Naive thymus-derived CD8-positive, alpha-beta T cell (primary cell): ENCODE measurements around the gene SLC34A1. TPM values are rescaled to one million over a fixed set of nuclear protein-coding genes. Genes with fewer than 3 reads are reported as not detected.

Experiments
- ATAC-seq, 2 donors: fragments of 150-1000 bp; cut with Tn5 transposase in 1 of 2; sonication (Bioruptor Pico), chemical (Tn5 transposase) in 1 of 2; 1 replicate in 1 of 2; 2 replicates in 1 of 2; pipeline ENCODE4 v1.10.0; 2021; ENCODE audit warnings: mild to moderate bottlenecking in 2 of 2, moderate library complexity in 2 of 2
- POLR2A ChIA-PET: fragments of 350-600 bp; sonication (Branson Sonifier 250); formaldehyde crosslinking; loops from one replicate; lab custom pipeline; 2021; ENCODE audit warnings: antibody characterized with exemption; lab: Charles Lee
- DNase-seq, 10 donors: peaks; one replicate each; pipeline versions ENCODE4 v3.0.0 to v3.0.0-alpha.2; 2020 to 2022
- H3K27ac Mint-ChIP-seq, 10 donors: one replicate each; pipeline ENCODE4 v1.8.0; 2020 to 2022; ENCODE audit warnings: mild to moderate bottlenecking in 10 of 10, mixed read lengths in 10 of 10, moderate library complexity in 4 of 10, inconsistent platforms in 1 of 10
- H3K27me3 Mint-ChIP-seq, 5 donors: one replicate each; pipeline ENCODE4 v1.8.0; 2021 to 2022; ENCODE audit warnings: mixed read lengths in 5 of 5
- H3K36me3 Mint-ChIP-seq, 3 donors: one replicate each; pipeline ENCODE4 v1.8.0; 2020 to 2022; ENCODE audit warnings: mixed read lengths in 3 of 3, mild to moderate bottlenecking in 2 of 3, inconsistent platforms in 1 of 3
- H3K4me1 Mint-ChIP-seq, 4 donors: one replicate each; pipeline ENCODE4 v1.8.0; 2021 to 2022; ENCODE audit warnings: mixed read lengths in 4 of 4
- H3K4me3 Mint-ChIP-seq, 10 donors: one replicate each; pipeline ENCODE4 v1.8.0; 2020 to 2022; ENCODE audit warnings: mild to moderate bottlenecking in 10 of 10, mixed read lengths in 10 of 10, moderate library complexity in 6 of 10, inconsistent platforms in 1 of 10
- H3K9me3 Mint-ChIP-seq, 9 donors: one replicate each; pipeline ENCODE4 v1.8.0; 2020 to 2022; ENCODE audit warnings: mixed read lengths in 9 of 9, mild to moderate bottlenecking in 3 of 9, inconsistent platforms in 1 of 9, moderate library complexity in 1 of 9
- polyA plus RNA-seq, 3 donors: library from polyadenylated mRNA; unstranded; fragments of 300-500 nt; fragmentation: Illumina TruSeq; gene quantifications; one replicate each; pipeline ENCODE4 v1.2.3, GENCODE V29; 2021
- total RNA-seq, 8 experiments: library from RNA in 2 of 8; stranded (reverse) in 2 of 8; gene quantifications; one replicate each; pipeline ENCODE4 v1.2.3 and lab custom pipeline; 2021 to 2026

SLC34A1 gene
- total and polyA plus RNA-seq, 5 experiments from 2014 or later: 0.16 to 0.25 TPM; not detected in 3

DNA sequence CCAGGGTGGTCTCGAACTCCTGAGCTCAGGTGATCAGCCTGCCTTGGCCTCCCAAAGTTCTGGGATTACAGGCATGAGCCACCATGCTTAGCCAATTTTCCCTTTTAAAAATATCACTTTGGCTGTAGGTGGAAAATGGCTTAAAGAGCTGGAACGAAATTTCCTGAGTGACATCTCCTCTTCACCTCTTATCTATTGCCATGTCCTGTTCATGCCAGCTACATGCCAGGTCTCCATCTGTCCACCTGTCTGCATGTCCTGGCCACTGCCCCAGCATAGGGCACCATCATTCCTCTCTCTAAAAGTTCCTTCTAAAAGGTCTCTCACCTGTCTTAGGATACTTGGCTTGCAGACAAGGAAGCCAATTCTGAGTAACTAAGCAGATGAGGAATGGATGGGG is 39.4 kb downstream of the SLC34A1 start:
- peaks cover 11 to 35% (median 27%) of the 10 kb centered on the region in 4 donors for H3K4me1 Mint-ChIP-seq
- POLR2A ChIA-PET: interaction anchor here (1.1 to 34.6 kb wide), 6 partner anchors 8 to 48 kb away, joined by 3 to 1530 read pairs (median 10); partner anchors contain the start of genes F12 and PRR7
- no peak for ATAC-seq
- H3K36me3 Mint-ChIP-seq: peaks cover 0 to 4% (median 0%) of the 10 kb centered on the region in 3 donors
- DNase-seq: no peak
- H3K27me3 Mint-ChIP-seq: no peaks in the 10 kb centered on the region
- H3K9me3 Mint-ChIP-seq: no peaks in the 10 kb centered on the region
- peak overlapping the region in 1 of 10 donors; percentile 31 for H3K27ac Mint-ChIP-seq
- H3K4me3 Mint-ChIP-seq: no peak overlapping the region

DNA sequence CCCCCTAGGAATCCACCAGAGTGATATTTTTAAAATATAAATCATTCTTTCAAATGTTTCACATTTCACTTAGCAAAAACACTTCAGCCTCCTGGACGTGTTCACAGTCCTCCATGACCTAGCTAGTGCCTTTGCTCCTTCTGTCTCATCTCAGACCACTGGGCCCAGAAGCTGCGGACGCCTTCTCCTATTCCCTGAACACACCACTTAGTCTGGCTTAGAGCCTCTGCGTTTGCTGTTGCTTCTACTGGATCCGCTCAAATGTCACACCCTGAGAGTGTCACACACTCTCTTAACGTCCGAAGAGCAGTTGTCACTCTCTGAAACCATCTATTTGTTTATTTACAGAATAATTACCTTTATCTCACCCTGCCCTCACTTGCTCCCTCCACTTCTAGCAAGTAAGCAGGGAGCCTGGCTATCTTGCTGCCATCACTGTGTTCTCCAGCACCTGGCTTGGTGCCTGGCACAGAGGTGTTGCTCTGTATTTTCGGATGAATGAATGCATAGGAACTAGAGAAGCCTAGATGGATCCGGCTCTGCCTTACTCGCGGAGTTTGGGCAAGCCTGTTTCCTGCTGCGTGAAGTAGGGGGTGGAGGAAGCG is 41.1 kb downstream of the SLC34A1 start:
- peaks cover 0 to 13% (median under 1%) of the 10 kb centered on the region in 3 donors for H3K36me3 Mint-ChIP-seq

DNA sequence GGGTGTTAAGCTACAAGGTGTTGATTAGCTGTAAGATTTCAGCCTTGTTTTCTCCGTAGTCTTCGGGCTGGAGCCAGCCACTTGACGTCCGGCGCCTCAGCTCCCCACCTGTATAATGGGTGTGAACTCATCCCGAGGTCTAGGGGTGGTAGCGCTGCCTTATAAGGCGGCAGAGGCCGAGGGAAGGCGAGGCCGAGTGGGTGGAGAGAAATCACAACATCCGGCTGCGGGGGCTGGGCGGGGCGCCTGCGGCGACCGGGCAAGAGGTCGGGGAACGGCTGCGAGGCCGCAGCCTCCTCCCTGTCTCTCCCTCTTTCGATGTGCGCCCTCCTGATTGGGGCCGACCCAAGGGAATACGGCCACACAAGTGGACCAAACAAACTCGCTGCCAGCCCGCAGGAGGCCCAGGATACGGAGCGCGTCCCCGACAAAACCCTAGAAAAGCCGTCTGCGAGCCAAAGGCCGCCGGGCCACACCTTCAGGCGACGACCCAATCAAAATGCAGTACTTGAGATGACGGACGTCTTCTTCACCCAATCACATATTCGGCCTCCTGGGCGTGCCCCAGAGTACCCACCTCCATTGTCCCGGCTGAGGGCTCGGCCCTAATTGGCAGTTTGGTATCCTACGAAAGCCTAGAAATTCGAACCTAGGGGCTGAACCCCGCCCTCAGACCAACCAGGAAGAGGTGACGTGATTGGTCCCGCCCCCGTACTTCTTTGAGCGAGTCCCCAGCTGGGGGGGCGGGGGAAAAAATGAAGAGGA is 41.7 kb downstream of the SLC34A1 start:
- DNase-seq (peak; percentile 94 to 100 (median 100)), ATAC-seq (peak; percentile 82 to 84)
- no peaks in the 10 kb centered on the region for H3K27me3 Mint-ChIP-seq
- POLR2A ChIA-PET: interaction anchor here (0.7 to 34.6 kb wide), 18 partner anchors 9 to 895 kb away, joined by 3 to 1530 read pairs (median 6); partner anchors contain the start of genes F12, LMAN2, PRR7 and RGS14
- H3K9me3 Mint-ChIP-seq: no peaks in the 10 kb centered on the region
- H3K27ac Mint-ChIP-seq: peak overlapping the region; percentile 92 to 100 (median 98)
- peaks cover 28 to 58% (median 49%) of the 10 kb centered on the region in 4 donors for H3K4me1 Mint-ChIP-seq
- H3K4me3 Mint-ChIP-seq: peak overlapping the region; percentile 82 to 98 (median 94)
- H3K36me3 Mint-ChIP-seq: peaks cover 0 to 15% (median 2%) of the 10 kb centered on the region in 3 donors

More for the DNA sequence above, 41.1 kb downstream of the SLC34A1 start:
- ATAC-seq: peak in 1 of 2 donors; percentile 4
- no peaks in the 10 kb centered on the region for H3K27me3 Mint-ChIP-seq
- no peaks in the 10 kb centered on the region for H3K9me3 Mint-ChIP-seq
- DNase-seq: no peak
- POLR2A ChIA-PET: interaction anchor here (0.7 to 34.6 kb wide), 11 partner anchors 9 to 71 kb away, joined by 3 to 1530 read pairs (median 15); partner anchors contain the start of genes F12, PRR7 and RGS14
- peak overlapping the region; percentile 92 to 100 (median 98) for H3K27ac Mint-ChIP-seq
- H3K4me1 Mint-ChIP-seq: peaks cover 22 to 51% (median 42%) of the 10 kb centered on the region in 4 donors
- peak overlapping the region; percentile 82 to 98 (median 94) for H3K4me3 Mint-ChIP-seq

DNA sequence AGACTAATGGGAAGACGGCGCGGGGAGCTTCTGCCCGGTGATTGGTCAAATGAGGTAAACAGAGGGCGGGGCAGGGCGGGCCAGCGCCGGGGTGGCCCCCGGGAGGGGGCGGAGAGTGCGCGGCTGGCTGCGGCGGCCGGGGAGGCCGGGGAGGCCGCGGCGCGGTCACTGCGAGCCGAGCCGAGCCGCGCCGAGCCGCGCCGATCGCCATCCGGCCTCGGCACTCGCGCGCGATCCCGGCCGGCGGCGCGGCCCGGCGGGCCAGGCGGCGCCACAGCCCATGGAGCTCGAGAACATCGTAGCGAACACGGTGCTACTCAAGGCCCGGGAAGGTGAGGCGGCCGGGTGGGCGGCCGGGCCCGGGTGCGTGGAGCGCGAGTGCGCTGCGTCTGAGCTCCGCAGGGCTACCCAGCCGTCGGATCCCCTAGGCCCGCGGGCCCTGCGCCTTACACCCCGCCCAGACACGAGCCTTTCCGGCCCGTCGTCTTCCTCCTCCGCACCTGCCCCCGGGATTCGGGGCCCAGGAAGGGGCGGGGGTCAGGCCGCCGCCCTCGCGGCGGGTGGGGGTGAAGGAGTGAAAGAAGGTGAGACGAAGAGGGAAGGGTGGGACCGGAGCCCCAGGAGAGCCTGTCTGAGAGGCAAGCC is 42.5 kb downstream of the SLC34A1 start, which contains the start of gene GRK6:
Gene GRK6, plus strand, starts transcription at position 111 of the 645 bp plus-strand sequence. Its CDS starts 170 bp downstream, at position 281.
- POLR2A ChIA-PET: interaction anchor here (0.7 to 34.6 kb wide), 19 partner anchors 8 to 895 kb away, joined by 3 to 1530 read pairs (median 6); partner anchors contain the start of genes F12, LMAN2, NSD1 and PRR7
- H3K9me3 Mint-ChIP-seq: no peaks in the 10 kb centered on the region
- peak within 1 kb of the TSS; percentile 92 to 100 (median 98) for H3K27ac Mint-ChIP-seq
- DNase-seq: peak; percentile 58 to 88 (median 67)
- peak within 1 kb of the TSS; percentile 82 to 98 (median 94) for H3K4me3 Mint-ChIP-seq
- ATAC-seq: peak; percentile 24 to 29
- peaks cover 0 to 20% (median 2%) of the 10 kb centered on the region in 3 donors for H3K36me3 Mint-ChIP-seq
- H3K4me1 Mint-ChIP-seq: peaks cover 30 to 65% (median 56%) of the 10 kb centered on the region in 4 donors
- no peaks in the 10 kb centered on the region for H3K27me3 Mint-ChIP-seq

GRCh38 chr5:177427211-177427822 is 43.1 kb downstream of the SLC34A1 start:
- H3K27ac Mint-ChIP-seq: peak overlapping the region; percentile 90 to 97 (median 94)
- POLR2A ChIA-PET: interaction anchor here (0.5 to 34.6 kb wide), 14 partner anchors 12 to 1908 kb away, joined by 3 to 1530 read pairs (median 6); partner anchors contain the start of genes F12, LMAN2, NSD1 and PRR7
- ATAC-seq: no peak
- peaks cover 0 to 24% (median 5%) of the 10 kb centered on the region in 3 donors for H3K36me3 Mint-ChIP-seq
- peaks cover 30 to 72% (median 61%) of the 10 kb centered on the region in 4 donors for H3K4me1 Mint-ChIP-seq
- DNase-seq: no peak
- peak overlapping the region; percentile 82 to 97 (median 92) for H3K4me3 Mint-ChIP-seq
- no peaks in the 10 kb centered on the region for H3K27me3 Mint-ChIP-seq
- H3K9me3 Mint-ChIP-seq: no peaks in the 10 kb centered on the region

DNA sequence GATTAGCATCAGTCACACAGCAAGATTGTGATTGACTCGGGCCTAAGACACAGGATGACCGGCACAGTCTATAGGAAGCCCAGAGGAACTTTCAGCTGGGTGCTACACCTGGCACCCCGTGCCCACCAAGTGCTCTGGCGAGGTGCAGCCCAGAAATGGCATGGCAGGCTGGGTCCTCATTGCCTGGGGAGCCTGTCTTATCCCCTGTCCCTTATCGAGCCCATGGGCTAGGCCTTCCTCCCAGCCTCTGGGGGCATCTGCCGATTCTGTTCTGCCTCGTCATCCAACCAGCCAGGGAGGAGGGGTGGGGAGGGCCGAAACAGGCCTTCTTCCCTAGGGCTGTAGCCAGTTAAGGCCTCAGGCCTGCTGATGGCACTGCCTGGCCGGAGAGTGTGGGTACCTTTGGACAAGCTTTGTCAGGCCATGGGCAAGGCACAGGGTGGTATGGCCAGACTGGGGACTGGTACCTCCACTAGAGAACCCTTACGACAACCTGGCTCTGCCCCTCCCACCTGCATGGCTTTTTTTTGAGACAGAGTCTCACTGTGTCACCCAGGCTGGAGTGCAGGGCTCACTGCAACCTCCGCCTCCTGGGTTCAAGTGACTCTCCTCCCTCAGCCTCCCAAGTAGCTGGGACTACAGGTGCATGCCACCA is 43.8 kb downstream of the SLC34A1 start:
- Mint-ChIP-seq H3K9me3 (no peaks in the 10 kb centered on the region), H3K27ac (peak overlapping the region; percentile 90 to 97 (median 94)), H3K27me3 (no peaks in the 10 kb centered on the region), H3K4me3 (peak overlapping the region; percentile 82 to 97 (median 92)), H3K4me1 (peaks cover 30 to 75% (median 63%) of the 10 kb centered on the region in 4 donors), H3K36me3 (peaks cover 0 to 25% (median 5%) of the 10 kb centered on the region in 3 donors)
- ATAC-seq (no peak), DNase-seq (no peak)
- POLR2A ChIA-PET: interaction anchor here (0.5 to 34.6 kb wide), 12 partner anchors 12 to 1909 kb away, joined by 3 to 1530 read pairs (median 5); partner anchors contain the start of genes F12 and PRR7

DNA sequence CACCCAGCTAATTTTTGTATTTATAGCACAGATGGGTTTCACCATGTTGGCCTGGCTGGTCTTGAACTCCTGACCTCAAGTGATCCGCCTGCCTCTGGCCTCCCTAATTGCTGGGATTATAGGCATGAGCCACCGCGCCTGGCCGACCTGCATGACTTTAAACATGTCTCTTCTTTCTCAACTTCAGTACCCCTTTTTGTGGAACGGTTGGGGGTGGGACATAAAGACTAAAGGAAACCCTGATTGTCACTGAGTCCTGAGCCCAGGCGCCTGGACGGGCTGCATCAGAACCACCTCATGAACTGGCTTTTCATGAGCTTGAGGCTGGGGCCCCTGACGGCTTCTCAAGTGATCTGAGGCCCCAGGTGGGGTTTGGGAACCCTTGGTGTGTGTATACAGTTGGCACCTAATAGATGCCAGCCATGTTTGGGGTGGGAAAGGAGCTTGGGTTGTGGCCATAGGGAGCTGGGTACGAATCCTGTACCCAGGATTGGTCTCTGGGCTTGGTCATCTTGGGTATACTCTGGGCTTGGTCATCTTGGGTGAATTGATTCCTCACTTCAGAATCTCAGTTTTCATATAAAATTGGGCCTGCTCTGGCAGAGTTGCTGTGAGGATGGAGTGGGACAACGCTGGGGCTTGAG is 44.5 kb downstream of the SLC34A1 start:
- Mint-ChIP-seq H3K27me3 (no peaks in the 10 kb centered on the region), H3K27ac (peak overlapping the region; percentile 90 to 97 (median 94)), H3K4me3 (peak overlapping the region; percentile 82 to 97 (median 92)), H3K36me3 (peaks cover 0 to 31% (median 7%) of the 10 kb centered on the region in 3 donors), H3K4me1 (peaks cover 31 to 82% (median 69%) of the 10 kb centered on the region in 4 donors), H3K9me3 (no peaks in the 10 kb centered on the region)
- ATAC-seq (no peak), DNase-seq (no peak)
- POLR2A ChIA-PET: interaction anchor here (0.9 to 34.6 kb wide), 10 partner anchors 13 to 296 kb away, joined by 3 to 1530 read pairs (median 6); partner anchors contain the start of genes F12, NSD1 and PRR7

DNA sequence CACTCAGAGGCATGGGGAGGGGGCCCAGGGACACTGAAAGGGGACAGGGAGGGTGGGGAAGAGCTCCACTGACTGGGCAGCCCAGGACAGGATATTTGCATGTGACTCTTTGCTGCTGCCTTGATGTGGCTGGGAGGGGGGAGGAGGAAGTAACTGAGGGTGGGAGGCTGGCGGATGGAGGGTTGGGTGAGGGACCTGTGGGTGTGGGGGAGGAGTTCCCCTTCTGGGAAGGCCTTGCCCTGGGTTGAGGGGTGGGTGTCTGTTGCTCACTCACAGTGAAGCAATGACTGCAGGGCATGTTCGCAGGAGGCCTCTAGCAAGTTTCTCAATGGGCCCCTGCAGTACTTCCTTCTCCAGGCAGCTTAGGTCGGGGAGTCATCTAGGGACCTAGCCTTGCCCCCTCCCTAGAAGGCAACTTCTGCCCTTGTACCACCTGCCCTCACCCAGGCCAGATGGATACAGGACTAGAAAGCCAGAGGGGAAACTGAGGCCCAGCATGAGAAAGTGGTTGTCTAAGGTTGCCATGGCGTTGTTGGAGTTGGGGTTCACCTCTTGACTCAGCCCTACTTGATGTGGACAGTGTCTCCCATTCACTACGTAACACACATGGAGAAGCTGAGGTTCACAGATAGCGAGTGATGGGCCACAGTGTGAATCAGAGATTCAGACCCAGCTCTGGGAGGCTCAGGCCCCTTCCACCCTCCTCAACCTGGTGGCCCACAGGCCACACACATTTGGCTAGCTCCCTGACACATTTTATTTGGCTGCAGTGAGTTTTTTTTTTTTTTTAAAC is 45.2 kb downstream of the SLC34A1 start:
- H3K4me1 Mint-ChIP-seq: peaks cover 30 to 82% (median 75%) of the 10 kb centered on the region in 4 donors
- peak; percentile 16 to 17 for ATAC-seq
- H3K4me3 Mint-ChIP-seq: peak overlapping the region; percentile 82 to 97 (median 92)
- peak overlapping the region; percentile 90 to 97 (median 94) for H3K27ac Mint-ChIP-seq
- H3K27me3 Mint-ChIP-seq: no peaks in the 10 kb centered on the region
- DNase-seq: peak; percentile 56 to 91 (median 78)
- H3K9me3 Mint-ChIP-seq: no peaks in the 10 kb centered on the region
- POLR2A ChIA-PET: interaction anchor here (0.9 to 34.6 kb wide), 10 partner anchors 14 to 296 kb away, joined by 3 to 1530 read pairs (median 6); partner anchors contain the start of genes F12, NSD1, PDLIM7 and PRR7
- peaks cover 0 to 37% (median 12%) of the 10 kb centered on the region in 3 donors for H3K36me3 Mint-ChIP-seq

- ATAC-seq (no peak), DNase-seq (no peak)
- Mint-ChIP-seq H3K27ac (peak overlapping the region; percentile 90 to 97 (median 94)), H3K4me3 (peak overlapping the region; percentile 82 to 97 (median 92)), H3K9me3 (no peaks in the 10 kb centered on the region), H3K4me1 (peaks cover 28 to 81% (median 75%) of the 10 kb centered on the region in 4 donors), H3K36me3 (peaks cover 0 to 44% (median 12%) of the 10 kb centered on the region in 3 donors), H3K27me3 (no peaks in the 10 kb centered on the region)
- POLR2A ChIA-PET: interaction anchor here (1.0 to 34.6 kb wide), 6 partner anchors 14 to 68 kb away, joined by 3 to 1530 read pairs (median 8); partner anchors contain the start of genes F12, PDLIM7 and PRR7
Observed at GRCh38 chr5:177430140-177430951, 46.1 kb downstream of the SLC34A1 start.
